Smooth muscle cell (in vitro differentiated cells): Measurements from ENCODE around the gene PLXNA1. TPM values are rescaled to one million over a fixed set of nuclear protein-coding genes. Genes with fewer than 3 reads are reported as not detected.

Experiments
- DNase-seq: peaks from one replicate; lab custom pipeline; 2025; ENCODE audit not compliant: unreplicated experiment; lab: John Stamatoyannopoulos, UW
- H2AFZ ChIP-seq: fragments of 200-600 bp; sonication (generic); 2 replicates; pipeline ENCODE4 v1.6.0; 2016; ENCODE audit warnings: antibody characterized with exemption, low read depth, mild to moderate bottlenecking
- H3F3A ChIP-seq: fragments of 200-600 bp; sonication (generic); 2 replicates; pipeline ENCODE4 v1.6.0; 2017; ENCODE audit warnings: antibody characterized with exemption, low read depth
- H3K27ac ChIP-seq: fragments of 200-600 bp; sonication (generic); 2 replicates; pipeline ENCODE4 v1.5.1; 2016; ENCODE audit warnings: low read depth, mild to moderate bottlenecking
- H3K27me3 ChIP-seq: fragments of 200-600 bp; sonication (generic); 2 replicates; pipeline ENCODE4 v1.6.1; 2016; ENCODE audit warnings: low read depth, mild to moderate bottlenecking
- H3K36me3 ChIP-seq: fragments of 200-600 bp; sonication (generic); 2 replicates; pipeline ENCODE4 v1.5.1; 2016; ENCODE audit warnings: low read depth
- H3K4me1 ChIP-seq: fragments of 200-600 bp; sonication (generic); 2 replicates; pipeline ENCODE4 v1.5.1; 2016; ENCODE audit warnings: low read depth
- H3K4me2 ChIP-seq: fragments of 200-600 bp; sonication (generic); 2 replicates; pipeline ENCODE4 v1.6.0; 2016; ENCODE audit warnings: mild to moderate bottlenecking
- H3K4me3 ChIP-seq: fragments of 200-600 bp; sonication (generic); 2 replicates; pipeline ENCODE4 v1.5.1; 2016; ENCODE audit warnings: mild to moderate bottlenecking
- H3K79me2 ChIP-seq: fragments of 200-600 bp; sonication (generic); 2 replicates; pipeline ENCODE4 v1.6.0; 2016; ENCODE audit warnings: low read depth, mild to moderate bottlenecking
- H3K9ac ChIP-seq: fragments of 200-600 bp; sonication (generic); 2 replicates; pipeline ENCODE4 v1.6.0; 2016; ENCODE audit warnings: low read depth
- H3K9me3 ChIP-seq: fragments of 200-600 bp; sonication (generic); replicated peaks from 2 replicates; pipeline ENCODE4 v1.5.1; 2016; ENCODE audit warnings: low read depth
- H4K20me1 ChIP-seq: fragments of 200-600 bp; sonication (generic); 2 replicates; pipeline ENCODE4 v1.6.0; 2016; ENCODE audit warnings: low read depth
- WGBS: methylation state at CpG from one replicate; pipeline ENCODE4 v1.1.7; 2016; ENCODE audit warnings: low lambda C conversion rate; 5-methylcytosine and 5-hydroxymethylcytosine counted together
- polyA plus RNA-seq: library from polyadenylated mRNA; unstranded; fragments of >200 nt; fragmentation: Nextera tagmentation; extraction: Ambion mirVana; gene quantifications from 2 replicates; pipeline ENCODE4 v1.2.1, GENCODE V29; 2016
- total RNA-seq: library from RNA; depleted of rRNA; stranded (reverse); fragments of >200 nt; gene quantifications from 2 replicates; pipeline ENCODE4 v1.2.3, GENCODE V29; 2014
- TF ChIP-seq, protein P1 (sequence below): fragments of 200-600 bp; sonication (generic); IDR thresholded peaks from 2 replicates; pipeline ENCODE4 v1.5.1; 2017; ENCODE audit warnings: borderline replicate concordance, mild to moderate bottlenecking, antibody characterized with exemption; ENCODE audit not compliant: insufficient read depth, poor library complexity, severe bottlenecking

PLXNA1 gene
- total and polyA plus RNA-seq, 2 experiments from 2014 or later, result 37.9 to 50.8 TPM

DNA sequence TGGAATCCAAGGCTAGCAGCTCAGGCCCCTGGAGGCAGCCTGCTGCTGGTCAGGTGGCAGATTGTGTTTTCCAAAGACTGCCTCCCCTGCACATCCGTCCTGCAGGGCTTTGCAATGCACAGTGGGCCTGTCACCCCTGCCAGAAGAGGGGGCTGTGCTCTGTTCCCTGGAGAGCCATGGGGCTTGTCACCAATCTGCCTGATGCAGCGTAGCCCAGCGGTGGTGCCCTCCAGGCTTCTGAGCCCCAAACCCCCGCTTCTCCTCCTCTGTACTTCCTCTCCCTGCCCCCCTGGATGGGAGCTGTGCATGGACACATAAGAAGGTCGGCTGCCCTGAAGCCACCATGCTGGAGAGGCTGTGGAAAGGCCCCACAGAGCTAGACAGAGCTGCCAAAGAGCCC, 10.0 kb upstream of the PLXNA1 start:
- DNase-seq, result no peak
- TF ChIP-seq, protein P1, sequence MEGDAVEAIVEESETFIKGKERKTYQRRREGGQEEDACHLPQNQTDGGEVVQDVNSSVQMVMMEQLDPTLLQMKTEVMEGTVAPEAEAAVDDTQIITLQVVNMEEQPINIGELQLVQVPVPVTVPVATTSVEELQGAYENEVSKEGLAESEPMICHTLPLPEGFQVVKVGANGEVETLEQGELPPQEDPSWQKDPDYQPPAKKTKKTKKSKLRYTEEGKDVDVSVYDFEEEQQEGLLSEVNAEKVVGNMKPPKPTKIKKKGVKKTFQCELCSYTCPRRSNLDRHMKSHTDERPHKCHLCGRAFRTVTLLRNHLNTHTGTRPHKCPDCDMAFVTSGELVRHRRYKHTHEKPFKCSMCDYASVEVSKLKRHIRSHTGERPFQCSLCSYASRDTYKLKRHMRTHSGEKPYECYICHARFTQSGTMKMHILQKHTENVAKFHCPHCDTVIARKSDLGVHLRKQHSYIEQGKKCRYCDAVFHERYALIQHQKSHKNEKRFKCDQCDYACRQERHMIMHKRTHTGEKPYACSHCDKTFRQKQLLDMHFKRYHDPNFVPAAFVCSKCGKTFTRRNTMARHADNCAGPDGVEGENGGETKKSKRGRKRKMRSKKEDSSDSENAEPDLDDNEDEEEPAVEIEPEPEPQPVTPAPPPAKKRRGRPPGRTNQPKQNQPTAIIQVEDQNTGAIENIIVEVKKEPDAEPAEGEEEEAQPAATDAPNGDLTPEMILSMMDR, result no peak
- H3F3A ChIP-seq, result no peaks in the 10 kb centered on the region
- no peaks in the 10 kb centered on the region for H3K79me2 ChIP-seq
- no peak overlapping the region for H3K4me3 ChIP-seq
- no peak overlapping the region for H3K4me2 ChIP-seq
- no peaks in the 10 kb centered on the region for H4K20me1 ChIP-seq
- no peaks in the 10 kb centered on the region for H3K36me3 ChIP-seq
- H3K27ac ChIP-seq, result no peak overlapping the region
- peaks cover 5% of the 10 kb centered on the region for H3K9me3 ChIP-seq
- H3K4me1 ChIP-seq, result peaks cover 14% of the 10 kb centered on the region
- no peaks in the 10 kb centered on the region for H3K27me3 ChIP-seq
- WGBS, result 91% methylated on average over 5 of the region's 5 CpGs
- no peak overlapping the region for H2AFZ ChIP-seq
- H3K9ac ChIP-seq, result no peak overlapping the region

DNA sequence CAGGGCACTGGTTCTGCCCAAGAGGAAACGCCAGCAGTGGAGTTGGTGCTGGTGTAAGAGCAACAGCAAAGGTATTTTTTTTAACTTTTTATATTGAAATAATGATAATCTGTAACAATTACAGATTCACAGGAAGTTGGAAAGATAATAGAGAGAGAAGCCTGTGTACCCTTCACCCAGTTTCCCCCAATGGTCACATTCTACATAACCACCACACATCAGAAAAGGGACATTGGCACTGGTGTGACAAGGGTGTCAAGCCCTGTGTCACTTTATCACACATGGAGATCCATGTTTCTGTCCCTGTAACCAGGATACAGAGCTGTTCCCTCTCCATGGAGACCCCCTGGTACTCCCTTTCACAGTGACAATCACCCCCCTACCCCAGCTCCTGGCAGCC, 9.1 kb upstream of the PLXNA1 start:
- Histone ChIP-seq H3K4me1 (peaks cover 14% of the 10 kb centered on the region), H3K27me3 (no peaks in the 10 kb centered on the region), H2AFZ (no peak overlapping the region), H3F3A (no peaks in the 10 kb centered on the region), H3K79me2 (no peaks in the 10 kb centered on the region), H3K9ac (no peak overlapping the region), H3K36me3 (no peaks in the 10 kb centered on the region), H3K9me3 (peaks cover 5% of the 10 kb centered on the region), H3K27ac (no peak overlapping the region), H3K4me2 (no peak overlapping the region), H3K4me3 (no peak overlapping the region), H4K20me1 (no peaks in the 10 kb centered on the region)
- TF ChIP-seq, protein P1, result no peak
- no peak for DNase-seq
- whole genome bisulfite sequencing, result 100% methylated on average over 1 of the region's 1 CpG

DNA sequence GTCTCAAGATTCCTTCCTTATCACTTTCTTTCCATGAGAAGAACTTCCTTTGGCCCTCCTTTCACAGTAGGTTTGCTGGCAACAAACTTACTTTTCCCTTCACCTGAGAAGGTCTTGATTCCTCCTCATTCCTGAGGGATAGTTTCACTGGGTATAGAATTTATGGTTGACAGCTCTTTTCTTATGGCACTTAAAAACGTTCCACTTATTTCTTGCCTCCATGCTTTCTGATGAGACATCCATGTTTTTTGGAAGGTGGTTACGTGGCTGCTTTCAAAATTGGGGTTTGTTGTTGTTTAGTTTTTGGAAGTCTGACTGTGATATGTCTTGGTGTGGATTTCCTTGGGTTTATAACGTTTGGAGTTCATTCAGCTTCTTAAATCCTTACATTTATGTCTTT, 8.2 kb upstream of the PLXNA1 start:
- H4K20me1 ChIP-seq, result no peaks in the 10 kb centered on the region
- H3K79me2 ChIP-seq, result no peaks in the 10 kb centered on the region
- H3F3A ChIP-seq, result no peaks in the 10 kb centered on the region
- H3K9me3 ChIP-seq, result peaks cover 5% of the 10 kb centered on the region
- DNase-seq, result no peak
- TF ChIP-seq, protein P1, result no peak
- no peaks in the 10 kb centered on the region for H3K27me3 ChIP-seq
- no peaks in the 10 kb centered on the region for H3K36me3 ChIP-seq
- H3K9ac ChIP-seq, result no peak overlapping the region
- no peak overlapping the region for H2AFZ ChIP-seq
- no peak overlapping the region for H3K4me2 ChIP-seq
- 78% methylated on average over 3 of the region's 3 CpGs for WGBS
- peaks cover 9% of the 10 kb centered on the region for H3K4me1 ChIP-seq
- no peak overlapping the region for H3K4me3 ChIP-seq
- H3K27ac ChIP-seq, result no peak overlapping the region

DNA sequence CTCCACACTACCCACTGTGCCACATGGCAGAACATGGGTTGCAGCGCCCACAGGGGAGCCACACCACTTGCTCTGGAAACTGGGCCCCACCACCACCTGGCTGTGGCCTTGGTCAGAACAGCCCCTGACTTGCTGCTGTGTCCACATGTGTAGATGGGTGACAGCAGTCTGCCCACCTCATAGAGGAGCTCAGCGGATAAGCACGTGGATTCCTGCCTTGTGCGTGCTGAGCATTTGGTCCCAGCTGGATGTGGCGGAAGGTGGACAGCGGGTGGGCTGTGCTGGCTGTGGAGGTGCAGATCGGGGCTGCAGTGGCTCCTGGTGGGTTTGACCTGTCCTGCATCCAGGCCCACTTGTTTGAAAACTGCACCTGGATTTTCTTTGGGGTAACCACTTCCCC, 6.0 kb upstream of the PLXNA1 start:
- 96% methylated on average over 7 of the region's 7 CpGs for WGBS
- no peak overlapping the region for H3K4me3 ChIP-seq
- peaks cover 2% of the 10 kb centered on the region for H3K4me1 ChIP-seq
- H2AFZ ChIP-seq, result no peak overlapping the region
- no peaks in the 10 kb centered on the region for H3K27me3 ChIP-seq
- DNase-seq, result no peak
- H3K9ac ChIP-seq, result no peak overlapping the region
- H3K36me3 ChIP-seq, result no peaks in the 10 kb centered on the region
- TF ChIP-seq, protein P1, result no peak
- H3K27ac ChIP-seq, result no peak overlapping the region
- H4K20me1 ChIP-seq, result no peaks in the 10 kb centered on the region
- H3K9me3 ChIP-seq, result peaks cover 5% of the 10 kb centered on the region
- H3K79me2 ChIP-seq, result no peaks in the 10 kb centered on the region
- H3K4me2 ChIP-seq, result no peak overlapping the region
- no peaks in the 10 kb centered on the region for H3F3A ChIP-seq
